C4-2B (cell line): Measurements from ENCODE around the gene ACAD8.

ENCODE experiments used
- ZFX ChIP-seq: fragments of 450-650 bp; IDR thresholded peaks from 2 replicates; pipeline ENCODE4 v1.6.1; 2017
- TF ChIP-seq, protein P1 (sequence below): fragments of 450-650 bp; conservative IDR thresholded peaks from 2 replicates; pipeline ENCODE4 v1.5.1; 2017; ENCODE audit warnings: mild to moderate bottlenecking

GRCh38 chr11:134258577-134258976 lies 5.2 kb downstream of the ACAD8 start:
- TF ChIP-seq, protein P1, sequence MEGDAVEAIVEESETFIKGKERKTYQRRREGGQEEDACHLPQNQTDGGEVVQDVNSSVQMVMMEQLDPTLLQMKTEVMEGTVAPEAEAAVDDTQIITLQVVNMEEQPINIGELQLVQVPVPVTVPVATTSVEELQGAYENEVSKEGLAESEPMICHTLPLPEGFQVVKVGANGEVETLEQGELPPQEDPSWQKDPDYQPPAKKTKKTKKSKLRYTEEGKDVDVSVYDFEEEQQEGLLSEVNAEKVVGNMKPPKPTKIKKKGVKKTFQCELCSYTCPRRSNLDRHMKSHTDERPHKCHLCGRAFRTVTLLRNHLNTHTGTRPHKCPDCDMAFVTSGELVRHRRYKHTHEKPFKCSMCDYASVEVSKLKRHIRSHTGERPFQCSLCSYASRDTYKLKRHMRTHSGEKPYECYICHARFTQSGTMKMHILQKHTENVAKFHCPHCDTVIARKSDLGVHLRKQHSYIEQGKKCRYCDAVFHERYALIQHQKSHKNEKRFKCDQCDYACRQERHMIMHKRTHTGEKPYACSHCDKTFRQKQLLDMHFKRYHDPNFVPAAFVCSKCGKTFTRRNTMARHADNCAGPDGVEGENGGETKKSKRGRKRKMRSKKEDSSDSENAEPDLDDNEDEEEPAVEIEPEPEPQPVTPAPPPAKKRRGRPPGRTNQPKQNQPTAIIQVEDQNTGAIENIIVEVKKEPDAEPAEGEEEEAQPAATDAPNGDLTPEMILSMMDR = no peak
- TF ChIP-seq ZFX = no peak
